Neutrophil (primary cell): ENCODE data around the gene ADORA1.

Experiments
- H3K27ac ChIP-seq: fragments of 200-600 bp; sonication (generic); 2 replicates; pipeline ENCODE4 v1.5.1; 2016; ENCODE audit warnings: mild to moderate bottlenecking, moderate library complexity
- H3K27me3 ChIP-seq: fragments of 200-600 bp; sonication (generic); 2 replicates; pipeline ENCODE4 v1.6.0; 2016; ENCODE audit warnings: mild to moderate bottlenecking
- H3K36me3 ChIP-seq: fragments of 200-600 bp; sonication (generic); 2 replicates; pipeline ENCODE4 v1.5.1; 2017
- H3K4me1 ChIP-seq, 2 experiments: fragments of 200-600 bp in 1 of 2; sonication (generic) in 1 of 2; 1 replicate in 1 of 2; 2 replicates in 1 of 2; pipeline versions ENCODE4 v1.5.1 to v1.6.1; 2013 to 2016; ENCODE audit warnings: low read depth in 1 of 2, low read length in 1 of 2, mild to moderate bottlenecking in 1 of 2, moderate library complexity in 1 of 2; ENCODE audit not compliant: control insufficient read depth in 1 of 2, insufficient read depth in 1 of 2
- H3K4me3 ChIP-seq, 2 experiments: fragments of 200-600 bp in 1 of 2; sonication (generic) in 1 of 2; 1 replicate in 1 of 2; 2 replicates in 1 of 2; pipeline ENCODE4 v1.5.1; 2013 to 2016; ENCODE audit warnings: low read depth in 1 of 2, low read length in 1 of 2, mild to moderate bottlenecking in 1 of 2, moderate library complexity in 1 of 2
- H3K9me3 ChIP-seq: fragments of 200-600 bp; sonication (generic); 2 replicates; pipeline ENCODE4 v1.5.1; 2016
- CTCF ChIP-seq: fragments of 200-600 bp; sonication (generic); IDR thresholded peaks from 2 replicates; pipeline ENCODE4 v1.5.1; 2016; ENCODE audit warnings: antibody characterized with exemption

The ADORA1 gene

DNA sequence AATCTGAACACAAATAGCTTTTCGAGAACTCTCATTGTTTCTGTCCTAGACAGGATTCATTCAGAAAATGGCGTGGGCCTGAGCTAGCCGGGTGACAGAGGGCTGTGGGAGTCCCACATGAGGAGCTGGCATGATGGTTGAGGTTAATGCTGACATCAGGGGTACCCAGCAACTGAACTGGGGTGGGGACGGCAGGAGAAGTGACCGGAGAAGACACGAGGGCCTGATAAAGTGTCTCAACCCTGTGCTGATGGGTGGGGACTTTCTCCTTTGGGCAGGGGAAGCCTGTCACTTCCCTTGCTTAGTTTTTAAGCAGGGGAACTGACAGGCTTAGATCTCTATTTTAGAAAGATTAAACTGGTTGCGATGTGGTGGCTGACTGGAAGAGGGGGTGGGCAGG, 87.3 kb downstream of the ADORA1 start:
- no peak for TF ChIP-seq CTCF
- H3K9me3 ChIP-seq: no peaks in the 10 kb centered on the region
- H3K36me3 ChIP-seq: no peaks in the 10 kb centered on the region
- H3K4me3 ChIP-seq: peak overlapping the region in 1 of 2 experiments; percentile 38
- no peaks in the 10 kb centered on the region for H3K27me3 ChIP-seq
- H3K27ac ChIP-seq: peak overlapping the region; percentile 85
- peaks cover 55 to 59% of the 10 kb centered on the region in 2 experiments for H3K4me1 ChIP-seq

GRCh38 chr1:203215573-203215972, 88.0 kb downstream of the ADORA1 start:
- Histone ChIP-seq H3K27me3 (no peaks in the 10 kb centered on the region), H3K9me3 (no peaks in the 10 kb centered on the region), H3K4me3 (peak overlapping the region in 1 of 2 experiments; percentile 38), H3K36me3 (no peaks in the 10 kb centered on the region), H3K4me1 (peaks cover 55 to 59% of the 10 kb centered on the region in 2 experiments), H3K27ac (peak overlapping the region; percentile 85)
- TF ChIP-seq CTCF: no peak

GRCh38 chr1:203216274-203217138, 89.0 kb downstream of the ADORA1 start:
- Histone ChIP-seq H3K4me1 (peaks cover 59 to 63% of the 10 kb centered on the region in 2 experiments), H3K27ac (peak overlapping the region; percentile 85), H3K36me3 (no peaks in the 10 kb centered on the region), H3K27me3 (no peaks in the 10 kb centered on the region), H3K9me3 (no peaks in the 10 kb centered on the region), H3K4me3 (peak overlapping the region in 1 of 2 experiments; percentile 42)
- TF ChIP-seq CTCF: peak; percentile 82
